Stimulated activated CD4-positive, alpha-beta T cell treated with anti-CD3 and anti-CD28 coated beads, Interleukin-2, amount 100 ng/mL, for 24 hours (primary cell): ENCODE measurements around the gene PRDM2.
"Not testable (repeated sequence)": the region's sequence is repeated elsewhere in the genome, so short reads cannot be mapped to it uniquely, and the experiment has no call there.

Source experiments
- DNase-seq, 2 donors: peaks; one replicate each; pipeline ENCODE4 v3.0.0-alpha.2; 2020

PRDM2 gene

GRCh38 chr1:13699936-13700520, at the start of gene PRDM2:
Gene PRDM2, plus strand, starts transcription at chr1:13700188. Its CDS starts 15,418 bp downstream, at chr1:13715606.
- DNase-seq, result peak; percentile 67 to 69

GRCh38 chr1:13651279-13651678, 48.7 kb upstream of the PRDM2 start:
- DNase-seq, result no peak

GRCh38 chr1:13652238-13652637, 47.8 kb upstream of the PRDM2 start:
- DNase-seq, result no peak

GRCh38 chr1:13661539-13661938, 38.4 kb upstream of the PRDM2 start:
- DNase-seq, result no peak

GRCh38 chr1:13662493-13662892, 37.5 kb upstream of the PRDM2 start:
- no peak for DNase-seq

- no peak for DNase-seq
Observed at GRCh38 chr1:13663969-13664368, 36.0 kb upstream of the PRDM2 start.

- no peak for DNase-seq
Observed at GRCh38 chr1:13664451-13664850, 35.5 kb upstream of the PRDM2 start.

GRCh38 chr1:13666317-13666716, 33.7 kb upstream of the PRDM2 start:
- DNase-seq, result no peak

GRCh38 chr1:13667691-13668090, 32.3 kb upstream of the PRDM2 start:
- no peak for DNase-seq

GRCh38 chr1:13674377-13674776, 25.6 kb upstream of the PRDM2 start:
- no peak for DNase-seq

GRCh38 chr1:13675151-13675651, 24.8 kb upstream of the PRDM2 start:
- DNase-seq, result no peak

- no peak for DNase-seq
Observed at GRCh38 chr1:13677896-13678295, 22.1 kb upstream of the PRDM2 start.

GRCh38 chr1:13679651-13680050, 20.3 kb upstream of the PRDM2 start:
- no peak for DNase-seq

GRCh38 chr1:13680609-13681008, 19.4 kb upstream of the PRDM2 start:
- DNase-seq, result not testable (repeated sequence)

- DNase-seq, result no peak
Observed at GRCh38 chr1:13681921-13682320, 18.1 kb upstream of the PRDM2 start.

GRCh38 chr1:13682444-13682843, 17.5 kb upstream of the PRDM2 start:
- DNase-seq, result no peak

GRCh38 chr1:13683206-13683605, 16.8 kb upstream of the PRDM2 start:
- DNase-seq, result no peak

GRCh38 chr1:13687151-13687715, 12.8 kb upstream of the PRDM2 start:
- no peak for DNase-seq

GRCh38 chr1:13693094-13693493, 6.9 kb upstream of the PRDM2 start:
- DNase-seq, result not testable (repeated sequence)

GRCh38 chr1:13694886-13695684, 4.9 kb upstream of the PRDM2 start:
- DNase-seq, result no peak

GRCh38 chr1:13697738-13698137, 2.2 kb upstream of the PRDM2 start:
- no peak for DNase-seq

GRCh38 chr1:13699510-13699909, 478 bp upstream of the PRDM2 start:
- DNase-seq, result peak in 1 of 2 donors; percentile 13

- DNase-seq, result peak; percentile 59 to 60
Observed at GRCh38 chr1:13700521-13701270, 708 bp downstream of the PRDM2 start.
